ENCODE results near the gene ABLIM3. TPM values are rescaled to one million over a fixed set of nuclear protein-coding genes. Genes with fewer than 3 reads are reported as not detected.
A peak's percentile ranks its signal among the peaks of the same experiment; 100 is the strongest.
"Not testable (repeated sequence)": the region's sequence is repeated elsewhere in the genome, so short reads cannot be mapped to it uniquely, and the experiment has no call there.

The ABLIM3 gene
- total and polyA plus RNA-seq, 2 of the 8 experiments (the other 6 are each of a cell fraction or from before 2014, with no cell fraction given), result 0.36 to 0.56 TPM

GRCh38 chr5:149187617-149188016 lies 46.3 kb downstream of the ABLIM3 start:
- H3K4me1 ChIP-seq (replicated peaks in 1 of 4; ENCODE audit: control insufficient read depth in 3 of 4, insufficient read depth in 4 of 4, low read length in 3 of 4); FAIRE-seq; H3K23ac ChIP-seq (ENCODE audit: insufficient read length); H3K4me2 ChIP-seq (ENCODE audit: insufficient read depth in 1 of 2, low read depth in 2 of 2, low read length in 2 of 2); H3K79me1 ChIP-seq (ENCODE audit: low read depth, low read length); H3K27ac ChIP-seq (ENCODE audit: low read depth, low read length); H3K79me2 ChIP-seq (ENCODE audit: control insufficient read depth in 1 of 2, insufficient read depth in 2 of 2, low read length in 2 of 2); H2BK12ac ChIP-seq (ENCODE audit: low read depth, low read length); H3K18ac ChIP-seq (ENCODE audit: extremely low read depth, low read length); H3K27me3 ChIP-seq (replicated peaks in 1 of 4; ENCODE audit: control insufficient read depth in 3 of 4, extremely low read depth in 1 of 4, insufficient read depth in 3 of 4, low read length in 3 of 4); H3K4me3 ChIP-seq (ENCODE audit: extremely low read depth in 1 of 4, insufficient read depth in 2 of 4, low read depth in 3 of 4, low read length in 4 of 4); H3K14ac ChIP-seq (ENCODE audit: insufficient read length); H4K8ac ChIP-seq (ENCODE audit: extremely low read depth, insufficient read depth, low read length); POLR2A ChIA-PET (ENCODE audit: partially characterized antibody); H3K36me3 ChIP-seq (ENCODE audit: control insufficient read depth in 2 of 4, insufficient read depth in 4 of 4, low read length in 3 of 4); H4K91ac ChIP-seq (replicated peaks; ENCODE audit: insufficient read length, low read length); H3K4ac ChIP-seq (replicated peaks; ENCODE audit: insufficient read length, low read depth, low read length); H3K56ac ChIP-seq (replicated peaks; ENCODE audit: insufficient read length, low read depth, low read length); H3K23me2 ChIP-seq (ENCODE audit: low read depth, low read length); H3K9me3 ChIP-seq (ENCODE audit: insufficient read depth in 2 of 2, low read depth in 1 of 2, low read length in 1 of 2); H4K5ac ChIP-seq (ENCODE audit: insufficient read length, low read depth, low read length); H2BK5ac ChIP-seq (ENCODE audit: low read depth, low read length); DNase-seq (ENCODE audit: low read depth in 1 of 2, low spot score in 2 of 2); H2AFZ ChIP-seq (ENCODE audit: low read length); H3K9ac ChIP-seq (replicated peaks in 1 of 4; ENCODE audit: extremely low read depth in 1 of 4, low read depth in 3 of 4, low read length in 3 of 4); H2BK20ac ChIP-seq (ENCODE audit: low read length); H4K20me1 ChIP-seq (replicated peaks in 1 of 2; ENCODE audit: control insufficient read depth in 1 of 2, insufficient read depth in 2 of 2, low read length in 2 of 2); H2BK15ac ChIP-seq (ENCODE audit: low read length); H2BK120ac ChIP-seq (replicated peaks; ENCODE audit: low read depth, low read length); CTCF ChIA-PET (ENCODE audit: partially characterized antibody): not testable (repeated sequence)
- WGBS, 2 experiments (ENCODE audit: extremely low coverage in 1 of 2, insufficient coverage in 1 of 2, insufficient read length in 1 of 2, insufficient replicate concordance in 2 of 2, low coverage in 1 of 2, low lambda C conversion rate in 2 of 2, missing lambda C conversion rate in 1 of 2), result 91% methylated on average over 10 of the region's 10 CpGs; no CpG with 5 or more reads in 1 of the 2 experiments
- peak overlapping the region; percentile 34; the same call in 1 of the 2 replicates for H2AK5ac ChIP-seq (ENCODE audit: low read depth, low read length)
